GM18499 (cell line): ENCODE data around the gene TTC3.

ENCODE experiments used
- ATAC-seq: cut with Tn5 transposase; IDR thresholded peaks from one replicate; pipeline ENCODE4 v1.9.1; 2021; ENCODE audit warnings: moderate number of reproducible peaks; ENCODE audit not compliant: insufficient read depth, unreplicated experiment

The TTC3 gene

GRCh38 chr21:37060296-37060695 lies 12.8 kb upstream of the TTC3 start:
- ATAC-seq: no peak

GRCh38 chr21:37061926-37062592 lies 11.0 kb upstream of the TTC3 start:
- ATAC-seq: no peak

GRCh38 chr21:37062593-37062935 lies 10.5 kb upstream of the TTC3 start:
- no peak for ATAC-seq

- no peak for ATAC-seq
Observed at GRCh38 chr21:37063433-37063832, 9.6 kb upstream of the TTC3 start.

- ATAC-seq: no peak
Observed at GRCh38 chr21:37064841-37065240, 8.2 kb upstream of the TTC3 start.

GRCh38 chr21:37065561-37066177 lies 7.4 kb upstream of the TTC3 start:
- no peak for ATAC-seq

GRCh38 chr21:37071561-37072273 lies 1.3 kb upstream of the TTC3 start:
- ATAC-seq: no peak

GRCh38 chr21:37072274-37072987 lies 623 bp upstream of the TTC3 start:
- no peak for ATAC-seq

GRCh38 chr21:37073417-37074196 lies 553 bp downstream of the TTC3 start:
- ATAC-seq: no peak

- no peak for ATAC-seq
Observed at GRCh38 chr21:37074197-37074510, 1.1 kb downstream of the TTC3 start.

GRCh38 chr21:37074546-37074945 lies 1.5 kb downstream of the TTC3 start:
- no peak for ATAC-seq

- no peak for ATAC-seq
Observed at GRCh38 chr21:37075214-37075770, 2.2 kb downstream of the TTC3 start.

GRCh38 chr21:37076087-37076850 lies 3.2 kb downstream of the TTC3 start:
- ATAC-seq: no peak

GRCh38 chr21:37077403-37077802 lies 4.3 kb downstream of the TTC3 start:
- ATAC-seq: no peak

- ATAC-seq: no peak
Observed at GRCh38 chr21:37079211-37079824, 6.3 kb downstream of the TTC3 start.

- no peak for ATAC-seq
Observed at GRCh38 chr21:37082375-37082774, 9.3 kb downstream of the TTC3 start.

- ATAC-seq: no peak
Observed at GRCh38 chr21:37082856-37083528, 9.9 kb downstream of the TTC3 start.

GRCh38 chr21:37085726-37086125 lies 12.7 kb downstream of the TTC3 start:
- no peak for ATAC-seq

GRCh38 chr21:37087188-37087587 lies 14.1 kb downstream of the TTC3 start:
- ATAC-seq: no peak
